GM23338 (cell line): ENCODE data around the gene ANGPT4.

Source experiments
- CREB1 ChIP-seq: fragments of 250-450 bp; sonication (Bioruptor Pico); IDR thresholded peaks from 2 replicates; pipeline ENCODE4 v1.5.0; 2020; ENCODE audit warnings: low read depth, mild to moderate bottlenecking, moderate library complexity
- CTCF ChIP-seq, 2 experiments: fragments of 200-600 bp in 1 of 2; sonication (generic) in 1 of 2; conservative IDR thresholded peaks; 2 replicates each; pipeline versions ENCODE4 v1.5.1 to v1.6.1; 2016 to 2017; ENCODE audit warnings: antibody characterized with exemption in 2 of 2, low read depth in 2 of 2, mild to moderate bottlenecking in 2 of 2, moderate library complexity in 1 of 2
- EZH2 ChIP-seq: fragments of 200-600 bp; sonication (generic); IDR thresholded peaks from one replicate; pipeline ENCODE4 v1.8.0; 2017; ENCODE audit warnings: antibody characterized with exemption, mild to moderate bottlenecking, low read depth; ENCODE audit not compliant: unreplicated experiment
- EZH2phosphoT487 ChIP-seq: fragments of 200-600 bp; sonication (generic); IDR thresholded peaks from one replicate; pipeline ENCODE4 v1.8.1; 2018; ENCODE audit warnings: antibody characterized with exemption; ENCODE audit not compliant: unreplicated experiment
- POLR2AphosphoS5 ChIP-seq: IDR thresholded peaks from 2 replicates; pipeline ENCODE4 v1.6.1; 2016; ENCODE audit warnings: antibody characterized with exemption, low read depth
- STAT1 ChIP-seq: IDR thresholded peaks from one replicate; pipeline ENCODE4 v1.6.1; 2016; ENCODE audit warnings: antibody characterized with exemption; ENCODE audit not compliant: unreplicated experiment
- TF ChIP-seq, protein P1 (sequence below): IDR thresholded peaks from one replicate; pipeline ENCODE4 v1.6.1; 2018; ENCODE audit warnings: antibody characterized with exemption; ENCODE audit not compliant: unreplicated experiment

GRCh38 chr20:858011-858410 is 58.1 kb downstream of the ANGPT4 start:
- TF ChIP-seq CTCF (conservative IDR thresholded peaks at IDR 0.05; ENCODE audit: low read depth in 2 of 2), result no peak
- no peak for TF ChIP-seq CREB1 (CRISPR knock-in tag)
- no peak for TF ChIP-seq POLR2AphosphoS5
- no peak for TF ChIP-seq EZH2phosphoT487
- TF ChIP-seq EZH2, result no peak
- TF ChIP-seq, protein P1, sequence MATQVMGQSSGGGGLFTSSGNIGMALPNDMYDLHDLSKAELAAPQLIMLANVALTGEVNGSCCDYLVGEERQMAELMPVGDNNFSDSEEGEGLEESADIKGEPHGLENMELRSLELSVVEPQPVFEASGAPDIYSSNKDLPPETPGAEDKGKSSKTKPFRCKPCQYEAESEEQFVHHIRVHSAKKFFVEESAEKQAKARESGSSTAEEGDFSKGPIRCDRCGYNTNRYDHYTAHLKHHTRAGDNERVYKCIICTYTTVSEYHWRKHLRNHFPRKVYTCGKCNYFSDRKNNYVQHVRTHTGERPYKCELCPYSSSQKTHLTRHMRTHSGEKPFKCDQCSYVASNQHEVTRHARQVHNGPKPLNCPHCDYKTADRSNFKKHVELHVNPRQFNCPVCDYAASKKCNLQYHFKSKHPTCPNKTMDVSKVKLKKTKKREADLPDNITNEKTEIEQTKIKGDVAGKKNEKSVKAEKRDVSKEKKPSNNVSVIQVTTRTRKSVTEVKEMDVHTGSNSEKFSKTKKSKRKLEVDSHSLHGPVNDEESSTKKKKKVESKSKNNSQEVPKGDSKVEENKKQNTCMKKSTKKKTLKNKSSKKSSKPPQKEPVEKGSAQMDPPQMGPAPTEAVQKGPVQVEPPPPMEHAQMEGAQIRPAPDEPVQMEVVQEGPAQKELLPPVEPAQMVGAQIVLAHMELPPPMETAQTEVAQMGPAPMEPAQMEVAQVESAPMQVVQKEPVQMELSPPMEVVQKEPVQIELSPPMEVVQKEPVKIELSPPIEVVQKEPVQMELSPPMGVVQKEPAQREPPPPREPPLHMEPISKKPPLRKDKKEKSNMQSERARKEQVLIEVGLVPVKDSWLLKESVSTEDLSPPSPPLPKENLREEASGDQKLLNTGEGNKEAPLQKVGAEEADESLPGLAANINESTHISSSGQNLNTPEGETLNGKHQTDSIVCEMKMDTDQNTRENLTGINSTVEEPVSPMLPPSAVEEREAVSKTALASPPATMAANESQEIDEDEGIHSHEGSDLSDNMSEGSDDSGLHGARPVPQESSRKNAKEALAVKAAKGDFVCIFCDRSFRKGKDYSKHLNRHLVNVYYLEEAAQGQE, result no peak
- no peak for TF ChIP-seq STAT1
